ENCODE measurements around the gene CMTR2. TPM values are rescaled to one million over a fixed set of nuclear protein-coding genes. Genes with fewer than 3 reads are reported as not detected.

CMTR2 gene
- total RNA-seq, 1 donor from 2014 or later = 12.3 TPM

Other genes with a start within 250 kb of the CMTR2 start
- gene HYDIN, start 58.7 kb downstream of the CMTR2 start, total RNA-seq = 0.55 TPM
- 190 TPM for gene CALB2, start 69.3 kb upstream of the CMTR2 start, total RNA-seq
- gene TLE7, start 152.7 kb upstream of the CMTR2 start, total RNA-seq = not detected
- 10.9 TPM for gene ZNF23, start 172.8 kb upstream of the CMTR2 start, total RNA-seq
- gene ZNF19, start 199.9 kb upstream of the CMTR2 start, total RNA-seq = 6.7 TPM
- 0.26 TPM for gene CHST4, start 237.0 kb upstream of the CMTR2 start, total RNA-seq

All from mesenteric fat pad (tissue), 1 donor.